Daoy (cell line): Measurements from ENCODE around the gene CPLX1. TPM values are rescaled to one million over a fixed set of nuclear protein-coding genes. Genes with fewer than 3 reads are reported as not detected.

ENCODE experiments used
- DNase-seq: peaks from one replicate; pipeline ENCODE4 v3.0.0-alpha.2; 2015; ENCODE audit warnings: low read depth
- total RNA-seq: library from RNA; depleted of rRNA; stranded (reverse); fragments of >200 nt; shearing (Covaris generic); gene quantifications from 2 replicates; pipeline ENCODE4 v1.2.3, GENCODE V29; 2014; rRNA removed

The CPLX1 gene
- not detected in 2 replicates for total RNA-seq

- DNase-seq = peak; percentile 45
Observed at GRCh38 chr4:825971-826330, at the start of gene CPLX1. Gene CPLX1 (minus strand): TSS chr4:826129. CDS start chr4:824522, 1,607 bp downstream.

DNA sequence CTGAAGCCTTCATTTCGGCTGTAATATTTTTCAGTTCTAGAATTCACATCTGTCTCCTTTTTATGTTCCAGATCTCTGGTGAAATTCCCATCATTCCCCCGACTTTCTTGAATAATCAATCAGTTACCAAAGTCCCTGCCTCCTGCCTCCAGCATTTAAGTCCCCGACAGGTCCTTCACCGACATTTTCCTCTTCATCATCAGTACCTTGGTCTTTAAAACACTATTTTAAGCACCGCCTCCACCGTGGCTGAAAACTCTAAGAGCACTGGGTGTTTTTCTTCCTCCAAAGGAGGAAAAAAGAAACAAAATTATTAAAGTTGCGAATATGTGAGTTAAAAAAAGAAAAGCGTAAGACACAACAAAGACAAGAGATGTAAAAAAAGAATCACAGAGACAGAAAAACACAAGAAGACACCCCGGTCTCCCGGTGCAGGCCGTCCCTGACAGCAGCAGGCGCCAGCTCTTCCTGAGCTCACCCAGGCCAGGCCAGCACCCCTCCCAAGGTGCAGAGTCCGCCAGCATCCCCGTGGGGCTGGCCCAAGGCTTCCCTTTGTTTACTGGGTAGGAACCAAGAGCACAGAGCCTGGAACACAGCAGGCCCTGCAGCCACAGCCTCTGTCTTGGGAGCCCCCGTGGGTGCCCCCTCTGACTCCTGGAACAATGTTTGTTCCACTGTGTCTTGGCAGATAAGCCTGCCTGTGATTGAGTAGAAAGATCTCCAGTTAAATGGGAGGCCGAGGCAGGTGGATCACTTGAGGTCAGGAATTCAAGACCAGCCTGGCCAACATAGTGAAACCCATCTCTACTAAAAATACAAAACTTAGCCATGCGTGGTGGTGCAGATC, 49.3 kb upstream of the CPLX1 start:
- DNase-seq = no peak

- DNase-seq = no peak
Observed at GRCh38 chr4:874056-874455, 48.1 kb upstream of the CPLX1 start.

DNA sequence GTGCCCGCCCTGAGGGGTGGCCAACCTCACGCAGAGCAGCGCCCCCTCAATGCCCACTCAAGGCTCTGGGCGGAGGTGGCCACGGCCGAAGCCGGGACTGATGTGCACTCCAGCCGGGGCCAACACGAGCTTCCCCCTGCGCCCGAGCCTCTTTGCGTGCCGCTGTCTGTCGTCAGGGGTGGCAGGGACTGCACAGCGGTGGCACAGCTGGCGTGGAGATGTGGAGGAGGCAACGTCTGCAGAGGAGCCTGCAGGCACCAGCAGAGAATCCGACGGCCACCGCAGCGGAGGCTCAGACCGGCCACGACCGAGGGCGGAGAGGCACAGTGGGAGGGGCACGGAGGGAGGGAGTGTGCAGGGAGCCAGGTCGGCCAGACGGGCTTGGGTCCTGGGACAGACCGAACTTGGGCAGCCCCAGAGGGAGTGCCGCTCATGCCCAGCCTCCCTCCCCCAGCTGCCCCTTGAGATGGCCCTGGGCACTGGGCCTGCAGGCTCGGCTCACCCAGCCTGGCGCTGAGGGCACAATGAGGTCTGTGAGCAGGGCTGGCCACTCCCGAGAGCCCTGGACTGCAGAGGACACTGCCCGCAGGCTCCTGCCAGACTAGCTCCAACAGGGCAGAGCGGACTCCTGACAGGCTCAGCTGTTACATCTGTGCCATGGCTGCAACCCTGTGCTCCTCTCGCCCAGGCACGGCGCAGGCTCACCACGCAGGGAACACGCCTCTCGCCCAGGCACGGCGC, 46.5 kb upstream of the CPLX1 start:
- no peak for DNase-seq

DNA sequence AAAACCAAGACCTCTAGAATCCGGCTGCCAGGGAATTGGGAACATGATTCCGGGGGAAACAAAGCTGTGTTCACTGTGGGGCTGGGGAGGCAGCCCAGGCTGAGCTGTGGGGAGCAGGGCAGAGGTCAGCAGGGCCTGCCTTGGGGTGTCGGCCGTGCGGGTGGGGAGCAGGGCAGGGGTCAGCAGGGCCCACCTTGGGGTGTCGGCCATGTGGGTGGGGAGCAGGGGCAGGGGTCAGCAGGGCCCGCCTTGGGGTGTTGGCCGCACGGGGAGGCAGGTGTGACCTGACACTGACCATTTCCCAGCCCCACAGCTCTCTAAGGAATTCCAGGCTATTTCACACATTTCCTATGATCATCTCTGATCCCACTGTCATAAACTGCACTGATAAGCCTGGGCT, 45.6 kb upstream of the CPLX1 start:
- no peak for DNase-seq

DNA sequence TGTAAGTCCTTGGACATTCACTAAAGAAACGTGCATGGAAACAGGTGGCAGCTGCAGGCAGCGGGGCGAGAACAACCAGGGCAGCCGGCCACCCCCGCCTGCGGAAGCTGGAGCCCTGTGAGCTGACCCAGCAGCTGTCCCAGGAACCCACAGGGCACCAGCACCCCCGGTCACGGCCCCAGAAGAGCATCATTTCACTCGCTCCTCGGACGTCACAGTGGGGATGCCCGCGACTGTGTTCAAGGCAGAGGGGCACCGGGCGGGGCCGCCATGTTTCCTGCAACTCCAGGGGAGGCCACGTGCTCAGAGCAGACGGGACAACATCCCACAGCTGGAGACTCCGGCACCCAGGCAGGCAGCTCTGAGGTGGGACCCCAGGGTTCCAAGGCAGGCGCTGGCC, 45.0 kb upstream of the CPLX1 start:
- no peak for DNase-seq

GRCh38 chr4:869776-870175, 43.8 kb upstream of the CPLX1 start:
- DNase-seq = no peak

DNA sequence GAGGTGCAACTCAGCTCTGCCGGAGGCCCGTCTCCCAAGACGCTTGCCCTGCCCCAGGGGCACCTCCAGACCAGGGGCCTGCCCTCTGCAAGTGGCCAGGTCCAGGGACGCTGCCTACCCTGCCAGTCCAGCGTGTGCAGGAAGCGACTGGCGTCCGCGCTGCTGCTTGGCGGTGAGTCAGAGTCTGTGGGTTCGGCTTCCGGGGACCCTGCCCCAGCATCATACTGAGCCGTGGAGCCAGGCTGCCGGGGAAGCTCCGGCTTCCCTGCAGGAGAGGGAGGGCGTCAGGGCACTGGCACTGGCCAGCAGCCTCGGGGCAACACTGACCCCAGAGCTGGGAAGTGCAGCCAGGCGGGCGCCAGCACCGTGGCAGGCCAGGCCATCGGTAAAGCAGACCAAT, 42.5 kb upstream of the CPLX1 start:
- DNase-seq = no peak

GRCh38 chr4:867526-868250, 41.8 kb upstream of the CPLX1 start:
- no peak for DNase-seq

- DNase-seq = peak; percentile 49
Observed at GRCh38 chr4:866761-867390, 40.9 kb upstream of the CPLX1 start.

GRCh38 chr4:866068-866760, 40.3 kb upstream of the CPLX1 start:
- DNase-seq = no peak

- DNase-seq = no peak
Observed at GRCh38 chr4:865572-865971, 39.6 kb upstream of the CPLX1 start.

DNA sequence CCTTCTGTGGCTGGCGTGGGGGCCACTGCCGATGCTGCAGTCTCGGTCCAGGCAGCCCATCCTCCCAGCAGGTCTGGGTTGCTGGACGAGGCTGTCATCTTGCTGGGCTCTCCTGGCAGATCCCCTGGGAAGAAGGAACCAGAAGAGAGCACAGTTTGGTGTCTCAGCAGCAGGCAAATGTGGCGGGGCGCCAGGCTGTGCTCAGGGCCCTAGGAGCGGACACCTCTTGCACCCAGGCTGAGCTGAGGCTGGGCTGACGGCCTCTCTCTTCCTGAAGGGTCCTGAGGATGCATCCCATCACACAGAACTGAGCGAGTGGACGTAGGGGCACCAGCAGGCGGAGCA, 39.2 kb upstream of the CPLX1 start:
- DNase-seq = no peak

DNA sequence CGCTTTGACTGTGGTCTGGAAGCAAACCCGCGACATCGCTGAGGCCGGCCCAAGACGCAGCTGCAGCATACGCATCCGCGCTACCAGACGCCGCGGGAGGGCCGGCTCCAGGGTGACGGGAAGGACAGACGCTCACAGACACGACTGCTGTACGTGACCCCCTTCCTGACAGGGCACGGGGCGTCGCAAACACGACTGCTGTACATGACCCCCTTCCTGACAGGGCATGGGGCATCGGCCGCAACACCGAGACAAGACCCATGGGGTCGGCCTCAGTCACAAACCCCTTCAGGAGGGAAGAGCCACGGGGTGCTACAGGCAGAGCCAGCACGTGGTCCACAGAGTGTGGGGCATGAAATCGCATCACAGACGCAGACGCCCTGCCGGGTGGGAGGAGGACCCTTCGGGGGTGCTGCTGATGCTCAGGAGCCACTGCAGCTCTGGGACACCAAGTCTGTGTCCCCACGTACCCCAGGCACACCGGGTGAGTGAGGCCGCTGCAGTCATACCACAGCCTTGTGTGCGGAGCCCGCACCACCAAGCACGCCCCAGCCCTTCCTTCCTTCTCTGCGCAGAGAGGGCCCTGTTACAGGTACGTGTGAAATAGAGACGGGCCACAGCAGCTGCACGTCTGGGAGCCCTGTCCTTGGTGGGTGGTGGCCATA, 38.7 kb upstream of the CPLX1 start:
- no peak for DNase-seq

- no peak for DNase-seq
Observed at GRCh38 chr4:860561-860960, 34.6 kb upstream of the CPLX1 start.

DNA sequence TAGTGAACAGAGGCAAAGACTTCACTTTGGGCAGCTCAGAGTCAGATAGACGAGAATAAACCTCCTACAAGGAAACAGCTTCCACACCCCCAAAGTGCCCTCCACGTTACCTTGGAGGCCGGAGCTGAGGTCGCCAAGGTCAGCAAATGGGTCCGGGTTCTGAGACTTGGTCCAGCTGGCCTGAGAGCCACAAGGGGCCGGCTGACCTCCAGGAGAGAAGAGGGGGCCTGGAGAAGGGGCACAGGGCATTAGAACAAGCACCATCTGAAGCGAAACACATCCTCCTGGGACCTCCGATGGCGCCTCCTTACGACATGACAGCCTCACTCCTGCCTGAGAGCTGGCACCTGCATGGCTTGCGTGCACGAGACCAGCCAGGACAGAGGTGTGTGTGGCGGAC, 33.6 kb upstream of the CPLX1 start:
- DNase-seq = no peak

DNA sequence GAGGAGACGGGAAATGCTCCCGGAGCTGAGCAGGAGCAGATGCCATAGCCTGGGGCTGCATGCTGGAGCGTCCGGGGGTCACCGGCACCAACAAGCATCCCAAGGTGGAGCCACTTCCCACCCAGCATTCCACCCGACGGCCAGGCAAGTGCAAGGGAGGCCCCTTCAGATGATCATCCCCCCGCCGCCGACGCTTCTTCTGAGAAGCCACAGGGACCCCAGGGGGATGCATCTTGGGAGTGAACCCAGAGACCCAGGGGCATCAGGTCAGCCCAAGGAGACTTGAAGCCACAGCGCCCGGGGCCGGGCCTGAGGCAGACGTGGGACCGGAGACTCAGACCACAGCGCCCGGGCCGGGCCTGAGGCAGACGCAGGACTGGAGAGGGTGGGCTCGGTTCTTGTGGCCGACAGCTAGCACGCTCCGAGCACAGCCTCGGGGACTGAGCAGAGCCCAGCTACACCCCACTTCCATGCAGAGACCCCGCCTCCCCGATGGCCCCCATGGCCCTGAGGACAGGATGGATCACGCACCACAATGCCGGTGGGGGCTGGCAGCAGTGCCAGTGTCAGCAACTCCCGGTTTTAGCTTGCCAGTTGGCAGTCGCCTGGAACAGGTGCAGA, 33.0 kb upstream of the CPLX1 start:
- DNase-seq = no peak

- DNase-seq = no peak
Observed at GRCh38 chr4:858041-858481, 32.1 kb upstream of the CPLX1 start.

- no peak for DNase-seq
Observed at GRCh38 chr4:857461-857860, 31.5 kb upstream of the CPLX1 start.

DNA sequence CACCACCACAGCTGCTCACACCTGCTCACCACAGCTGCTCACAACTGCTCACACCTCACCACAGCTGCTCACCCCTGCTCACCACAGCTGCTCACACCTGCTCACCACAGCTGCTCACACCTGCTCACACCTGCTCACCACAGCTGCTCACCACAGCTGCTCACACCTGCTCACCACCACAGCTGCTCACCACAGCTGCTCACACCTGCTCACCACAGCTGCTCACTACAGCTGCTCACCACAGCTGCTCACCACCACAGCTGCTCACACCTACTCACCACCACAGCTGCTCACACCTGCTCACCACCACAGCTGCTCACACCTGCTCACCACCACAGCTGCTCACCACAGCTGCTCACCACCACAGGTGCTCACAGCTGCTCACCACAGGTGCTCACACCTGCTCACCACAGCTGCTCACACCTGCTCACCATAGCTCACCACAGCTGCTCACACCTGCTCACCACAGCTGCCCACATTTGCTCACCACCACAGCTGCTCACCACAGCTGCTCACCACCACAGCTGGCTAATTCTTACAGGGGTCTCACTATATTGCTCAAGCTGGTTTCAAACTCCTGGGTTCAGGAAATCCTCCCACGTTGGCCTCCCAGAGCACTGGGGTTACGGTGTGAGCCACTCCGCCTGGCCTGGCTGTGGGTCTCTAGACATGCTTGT, 30.4 kb upstream of the CPLX1 start:
- DNase-seq = no peak
